ENCODE data around the gene SERTAD3. TPM values are rescaled to one million over a fixed set of nuclear protein-coding genes. Genes with fewer than 3 reads are reported as not detected.

SERTAD3 gene
- total RNA-seq, 1 experiment from 2014 or later, result 26.3 TPM

DNA sequence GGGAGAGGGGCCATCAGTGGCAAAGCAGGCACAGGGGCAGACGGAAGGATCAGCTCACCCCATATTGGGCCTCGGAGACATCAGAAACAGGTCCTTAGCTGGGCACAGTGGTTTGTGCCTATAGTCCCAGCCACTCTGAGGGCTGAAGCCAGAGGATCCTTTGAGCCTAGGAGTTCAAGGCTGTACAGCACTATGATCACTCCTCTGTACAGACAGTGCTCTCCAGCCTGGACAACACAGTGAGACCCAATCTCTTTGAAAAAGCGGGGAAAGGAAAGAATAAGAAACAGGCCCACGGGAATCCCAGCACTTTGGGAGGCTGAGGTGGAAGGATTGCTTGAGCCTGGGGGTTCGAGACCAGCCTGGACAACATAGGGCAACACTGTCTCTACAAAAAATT, 24.4 kb downstream of the SERTAD3 start:
- Histone ChIP-seq H3K4me3 (ENCODE audit: low read depth, low read length, poor library complexity, severe bottlenecking) (no peak overlapping the region), H3K27me3 (replicated peaks; ENCODE audit: insufficient read depth, low read depth, low read length, poor library complexity) (no peaks in the 10 kb centered on the region), H3K9me3 (ENCODE audit: low read depth, low read length, poor library complexity, severe bottlenecking) (no peaks in the 10 kb centered on the region), H3K4me1 (ENCODE audit: insufficient read depth, low read length, poor library complexity, severe bottlenecking) (peaks cover 6% of the 10 kb centered on the region), H3K36me3 (ENCODE audit: insufficient read depth, low read length, poor library complexity, severe bottlenecking) (peaks cover 10% of the 10 kb centered on the region), H3K27ac (ENCODE audit: low read depth, low read length, poor library complexity, severe bottlenecking) (no peak overlapping the region)
- ChIA-PET POLR2A (ENCODE audit: low non-redundant PET) (no interaction called here), CTCF (interaction anchor here (0.6 to 1.9 kb wide), 4 partner anchors 12 to 101 kb away, joined by 4 to 14 read pairs (median 7); no protein-coding TSS in a partner anchor)
- no TSS peak for BruUV-seq (replicated peaks)
- no peak for TF ChIP-seq EZH2 (IDR thresholded peaks at IDR 0.05; ENCODE audit: borderline replicate concordance, low read depth, low read length, poor library complexity, severe bottlenecking)
- intact Hi-C loops (cut with micrococcal nuclease; ENCODE audit: unreplicated experiment), result no loop called here
- no peak for DNase-seq (ENCODE audit: low spot score)

GRCh38 chr19:40419066-40419612, 25.0 kb downstream of the SERTAD3 start:
- Histone ChIP-seq H3K4me3 (ENCODE audit: low read depth, low read length, poor library complexity, severe bottlenecking) (no peak overlapping the region), H3K36me3 (ENCODE audit: insufficient read depth, low read length, poor library complexity, severe bottlenecking) (peaks cover 10% of the 10 kb centered on the region), H3K4me1 (ENCODE audit: insufficient read depth, low read length, poor library complexity, severe bottlenecking) (peaks cover 6% of the 10 kb centered on the region), H3K27ac (ENCODE audit: low read depth, low read length, poor library complexity, severe bottlenecking) (no peak overlapping the region), H3K27me3 (replicated peaks; ENCODE audit: insufficient read depth, low read depth, low read length, poor library complexity) (no peaks in the 10 kb centered on the region), H3K9me3 (ENCODE audit: low read depth, low read length, poor library complexity, severe bottlenecking) (no peaks in the 10 kb centered on the region)
- no peak for DNase-seq (ENCODE audit: low spot score)
- CTCF ChIA-PET, result no interaction called here
- POLR2A ChIA-PET (ENCODE audit: low non-redundant PET), result no interaction called here
- no TSS peak for BruUV-seq (replicated peaks)
- intact Hi-C loops (cut with micrococcal nuclease; ENCODE audit: unreplicated experiment), result no loop called here
- no peak for TF ChIP-seq EZH2 (IDR thresholded peaks at IDR 0.05; ENCODE audit: borderline replicate concordance, low read depth, low read length, poor library complexity, severe bottlenecking)
- TF ChIP-seq, protein P1, sequence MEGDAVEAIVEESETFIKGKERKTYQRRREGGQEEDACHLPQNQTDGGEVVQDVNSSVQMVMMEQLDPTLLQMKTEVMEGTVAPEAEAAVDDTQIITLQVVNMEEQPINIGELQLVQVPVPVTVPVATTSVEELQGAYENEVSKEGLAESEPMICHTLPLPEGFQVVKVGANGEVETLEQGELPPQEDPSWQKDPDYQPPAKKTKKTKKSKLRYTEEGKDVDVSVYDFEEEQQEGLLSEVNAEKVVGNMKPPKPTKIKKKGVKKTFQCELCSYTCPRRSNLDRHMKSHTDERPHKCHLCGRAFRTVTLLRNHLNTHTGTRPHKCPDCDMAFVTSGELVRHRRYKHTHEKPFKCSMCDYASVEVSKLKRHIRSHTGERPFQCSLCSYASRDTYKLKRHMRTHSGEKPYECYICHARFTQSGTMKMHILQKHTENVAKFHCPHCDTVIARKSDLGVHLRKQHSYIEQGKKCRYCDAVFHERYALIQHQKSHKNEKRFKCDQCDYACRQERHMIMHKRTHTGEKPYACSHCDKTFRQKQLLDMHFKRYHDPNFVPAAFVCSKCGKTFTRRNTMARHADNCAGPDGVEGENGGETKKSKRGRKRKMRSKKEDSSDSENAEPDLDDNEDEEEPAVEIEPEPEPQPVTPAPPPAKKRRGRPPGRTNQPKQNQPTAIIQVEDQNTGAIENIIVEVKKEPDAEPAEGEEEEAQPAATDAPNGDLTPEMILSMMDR (conservative IDR thresholded peaks at IDR 0.05; ENCODE audit: low read depth, low read length), result no peak

GRCh38 chr19:40418040-40418439, 26.1 kb downstream of the SERTAD3 start:
- Histone ChIP-seq H3K27ac (ENCODE audit: low read depth, low read length, poor library complexity, severe bottlenecking) (no peak overlapping the region), H3K4me3 (ENCODE audit: low read depth, low read length, poor library complexity, severe bottlenecking) (no peak overlapping the region), H3K4me1 (ENCODE audit: insufficient read depth, low read length, poor library complexity, severe bottlenecking) (peaks cover 11% of the 10 kb centered on the region), H3K36me3 (ENCODE audit: insufficient read depth, low read length, poor library complexity, severe bottlenecking) (peaks cover 7% of the 10 kb centered on the region), H3K9me3 (ENCODE audit: low read depth, low read length, poor library complexity, severe bottlenecking) (no peaks in the 10 kb centered on the region), H3K27me3 (replicated peaks; ENCODE audit: insufficient read depth, low read depth, low read length, poor library complexity) (no peaks in the 10 kb centered on the region)
- BruUV-seq (replicated peaks), result no TSS peak
- POLR2A ChIA-PET (ENCODE audit: low non-redundant PET), result no interaction called here
- CTCF ChIA-PET, result no interaction called here
- DNase-seq (ENCODE audit: low spot score), result no peak
- intact Hi-C loops (cut with micrococcal nuclease; ENCODE audit: unreplicated experiment), result no loop called here
- TF ChIP-seq, protein P1 (conservative IDR thresholded peaks at IDR 0.05; ENCODE audit: low read depth, low read length), result no peak
- TF ChIP-seq EZH2 (IDR thresholded peaks at IDR 0.05; ENCODE audit: borderline replicate concordance, low read depth, low read length, poor library complexity, severe bottlenecking), result no peak

DNA sequence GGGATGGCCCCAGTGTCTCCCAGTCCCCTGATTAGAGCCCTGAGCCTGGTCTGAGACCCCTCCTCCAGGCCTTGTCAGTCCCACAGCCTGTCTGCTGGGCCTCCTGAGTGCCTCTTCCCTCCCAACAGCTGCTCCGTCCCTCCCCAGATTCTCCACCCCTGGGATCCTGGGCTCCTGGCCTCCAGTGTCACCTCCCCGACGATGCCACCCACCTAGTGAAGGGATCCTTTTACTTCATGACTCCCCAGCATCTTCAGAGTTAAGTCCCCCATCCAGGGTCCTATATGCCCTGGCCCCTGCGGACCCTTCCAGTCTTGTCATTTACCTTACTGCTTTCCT, 26.5 kb downstream of the SERTAD3 start:
- ChIA-PET POLR2A (ENCODE audit: low non-redundant PET) (no interaction called here), CTCF (no interaction called here)
- no peak overlapping the region for H3K27ac ChIP-seq (ENCODE audit: low read depth, low read length, poor library complexity, severe bottlenecking)
- intact Hi-C loops (cut with micrococcal nuclease; ENCODE audit: unreplicated experiment), result no loop called here
- H3K4me1 ChIP-seq (ENCODE audit: insufficient read depth, low read length, poor library complexity, severe bottlenecking), result peaks cover 11% of the 10 kb centered on the region
- peaks cover 2% of the 10 kb centered on the region for H3K36me3 ChIP-seq (ENCODE audit: insufficient read depth, low read length, poor library complexity, severe bottlenecking)
- TF ChIP-seq EZH2 (IDR thresholded peaks at IDR 0.05; ENCODE audit: borderline replicate concordance, low read depth, low read length, poor library complexity, severe bottlenecking), result no peak
- TF ChIP-seq, protein P1 (conservative IDR thresholded peaks at IDR 0.05; ENCODE audit: low read depth, low read length), result no peak
- no peak overlapping the region for H3K4me3 ChIP-seq (ENCODE audit: low read depth, low read length, poor library complexity, severe bottlenecking)
- DNase-seq (ENCODE audit: low spot score), result no peak
- H3K27me3 ChIP-seq (replicated peaks; ENCODE audit: insufficient read depth, low read depth, low read length, poor library complexity), result no peaks in the 10 kb centered on the region
- H3K9me3 ChIP-seq (ENCODE audit: low read depth, low read length, poor library complexity, severe bottlenecking), result no peaks in the 10 kb centered on the region
- no TSS peak for BruUV-seq (replicated peaks)

Data from A673 (cell line).